ENCODE results near the gene DIP2B.
A peak's percentile ranks its signal among the peaks of the same experiment; 100 is the strongest.

Gene DIP2B

GRCh38 chr12:50579757-50580267 lies 75.0 kb downstream of the DIP2B start:
- no peak for DNase-seq

- DNase-seq, result no peak
Observed at GRCh38 chr12:50580436-50580835, 75.7 kb downstream of the DIP2B start.

GRCh38 chr12:50581226-50582184 lies 76.7 kb downstream of the DIP2B start:
- DNase-seq, result peak; percentile 43

- DNase-seq, result no peak
Observed at GRCh38 chr12:50584135-50584534, 79.3 kb downstream of the DIP2B start.

- DNase-seq, result peak; percentile 85
Observed at GRCh38 chr12:50589650-50590435, 85.1 kb downstream of the DIP2B start.

- no peak for DNase-seq
Observed at GRCh38 chr12:50590869-50591268, 86.1 kb downstream of the DIP2B start.

- DNase-seq, result no peak
Observed at GRCh38 chr12:50595667-50596066, 90.9 kb downstream of the DIP2B start.

- DNase-seq, result peak; percentile 58
Observed at GRCh38 chr12:50597200-50598195, 92.7 kb downstream of the DIP2B start.

- DNase-seq, result no peak
Observed at GRCh38 chr12:50598321-50598862, 93.6 kb downstream of the DIP2B start.

GRCh38 chr12:50599366-50600095 lies 94.7 kb downstream of the DIP2B start:
- no peak for DNase-seq

GRCh38 chr12:50600364-50600763 lies 95.6 kb downstream of the DIP2B start:
- no peak for DNase-seq

GRCh38 chr12:50603817-50604639 lies 99.2 kb downstream of the DIP2B start:
- no peak for DNase-seq

GRCh38 chr12:50604640-50604920 lies 99.8 kb downstream of the DIP2B start:
- DNase-seq, result no peak

GRCh38 chr12:50606675-50607375 lies 102.0 kb downstream of the DIP2B start:
- no peak for DNase-seq

GRCh38 chr12:50609292-50609874 lies 104.6 kb downstream of the DIP2B start:
- DNase-seq, result peak; percentile 28

GRCh38 chr12:50610171-50610570 lies 105.4 kb downstream of the DIP2B start:
- no peak for DNase-seq

- DNase-seq, result peak; percentile 65
Observed at GRCh38 chr12:50611021-50611744, 106.4 kb downstream of the DIP2B start.

- DNase-seq, result no peak
Observed at GRCh38 chr12:50612882-50613281, 108.1 kb downstream of the DIP2B start.

GRCh38 chr12:50613463-50613862 lies 108.7 kb downstream of the DIP2B start:
- DNase-seq, result no peak

Measured in hematopoietic multipotent progenitor cell treated with erythropoietin and hydrocortisone succinate and interleukin-3 and kit ligand, for 4 days (in vitro differentiated cells).